Superior temporal gyrus (tissue), 1 donor: ENCODE results near the gene MRPL27.

ENCODE experiments used
- DNase-seq: peaks from one replicate; pipeline ENCODE4 v3.0.0-alpha.2; 2016; ENCODE audit errors: extremely low spot score

MRPL27 gene

GRCh38 chr17:50360486-50361115, 12.4 kb downstream of the MRPL27 start:
- DNase-seq: no peak

- DNase-seq: no peak
These were observed 13.0 kb downstream of the MRPL27 start for GRCh38 chr17:50359998-50360461.

GRCh38 chr17:50359005-50359699, 13.8 kb downstream of the MRPL27 start:
- DNase-seq: no peak

- no peak for DNase-seq
These were observed 14.8 kb downstream of the MRPL27 start for GRCh38 chr17:50358177-50358576.

GRCh38 chr17:50356892-50357510, 16.0 kb downstream of the MRPL27 start:
- DNase-seq: no peak

GRCh38 chr17:50356418-50356817, 16.6 kb downstream of the MRPL27 start:
- DNase-seq: no peak

GRCh38 chr17:50355701-50356341, 17.2 kb downstream of the MRPL27 start:
- no peak for DNase-seq

GRCh38 chr17:50355336-50355700, 17.7 kb downstream of the MRPL27 start:
- no peak for DNase-seq

- no peak for DNase-seq
These were observed 18.2 kb downstream of the MRPL27 start for GRCh38 chr17:50354776-50355175.

- no peak for DNase-seq
These were observed 18.8 kb downstream of the MRPL27 start for GRCh38 chr17:50354198-50354597.

GRCh38 chr17:50353600-50354195, 19.3 kb downstream of the MRPL27 start:
- DNase-seq: no peak

GRCh38 chr17:50352693-50353599, 20.0 kb downstream of the MRPL27 start:
- no peak for DNase-seq

GRCh38 chr17:50352072-50352692, 20.8 kb downstream of the MRPL27 start:
- no peak for DNase-seq

GRCh38 chr17:50350733-50351132, 22.3 kb downstream of the MRPL27 start:
- no peak for DNase-seq

- DNase-seq: no peak
These were observed 23.8 kb downstream of the MRPL27 start for GRCh38 chr17:50349243-50349600.

- no peak for DNase-seq
These were observed 24.3 kb downstream of the MRPL27 start for GRCh38 chr17:50348522-50349242.

GRCh38 chr17:50347894-50348291, 25.1 kb downstream of the MRPL27 start:
- no peak for DNase-seq

- no peak for DNase-seq
These were observed 25.7 kb downstream of the MRPL27 start for GRCh38 chr17:50347117-50347893.
